HPDE6-E6E7 (cell line): ENCODE results near the gene APOM.

Source experiments
- DNase-seq: peaks from one replicate; pipeline ENCODE4 v3.0.0; 2011; ENCODE audit warnings: missing footprints; ENCODE audit errors: extremely low spot score

APOM gene

DNA sequence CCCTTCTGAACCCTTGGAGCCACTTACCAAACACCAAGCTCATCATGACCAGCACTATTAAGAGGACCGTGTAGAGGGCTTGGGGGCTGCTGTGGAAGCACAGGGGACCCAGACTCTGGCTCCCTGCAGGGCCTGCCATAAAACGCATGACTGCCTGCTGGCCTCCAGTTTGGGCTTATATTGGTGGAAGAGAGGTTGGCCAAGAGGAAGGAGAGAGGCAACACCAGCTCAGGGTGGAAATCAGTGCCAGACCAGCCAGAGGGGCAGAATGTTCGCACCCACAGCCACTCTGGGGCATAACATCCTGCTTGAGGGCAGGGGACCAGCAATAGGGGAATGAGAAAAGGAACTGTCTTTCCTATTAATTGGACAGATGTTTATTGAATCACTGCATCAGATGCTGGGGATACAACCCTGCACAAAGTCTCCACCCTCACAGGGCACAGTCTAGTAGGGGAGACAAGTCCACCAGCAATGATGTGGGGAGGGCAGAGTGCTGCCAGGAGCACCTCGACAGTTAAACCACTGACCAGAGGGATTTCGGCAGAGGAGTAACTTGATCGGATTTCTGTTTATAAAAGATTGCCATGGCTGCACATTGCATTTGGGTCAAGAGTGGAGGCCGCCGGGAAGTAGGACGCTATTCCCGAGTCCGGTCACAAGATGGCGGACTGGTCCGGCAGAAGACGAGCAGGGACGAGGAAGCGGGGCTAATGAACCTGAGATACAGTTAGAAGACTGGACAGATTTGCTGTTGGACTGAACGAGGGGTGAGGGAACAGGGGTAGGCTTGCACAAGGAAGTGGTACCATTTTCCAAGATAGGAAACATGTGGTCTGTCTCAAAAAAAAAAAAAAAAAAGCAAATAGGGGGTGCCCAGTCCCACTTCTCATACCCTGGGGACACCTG, 24.8 kb downstream of the APOM start, which contains the start of gene LY6G5C:
Gene LY6G5C (minus strand): TSS at position 842 of the 909 bp plus-strand sequence. CDS start 694 bp downstream, at position 148.
- peak; percentile 69 for DNase-seq

DNA sequence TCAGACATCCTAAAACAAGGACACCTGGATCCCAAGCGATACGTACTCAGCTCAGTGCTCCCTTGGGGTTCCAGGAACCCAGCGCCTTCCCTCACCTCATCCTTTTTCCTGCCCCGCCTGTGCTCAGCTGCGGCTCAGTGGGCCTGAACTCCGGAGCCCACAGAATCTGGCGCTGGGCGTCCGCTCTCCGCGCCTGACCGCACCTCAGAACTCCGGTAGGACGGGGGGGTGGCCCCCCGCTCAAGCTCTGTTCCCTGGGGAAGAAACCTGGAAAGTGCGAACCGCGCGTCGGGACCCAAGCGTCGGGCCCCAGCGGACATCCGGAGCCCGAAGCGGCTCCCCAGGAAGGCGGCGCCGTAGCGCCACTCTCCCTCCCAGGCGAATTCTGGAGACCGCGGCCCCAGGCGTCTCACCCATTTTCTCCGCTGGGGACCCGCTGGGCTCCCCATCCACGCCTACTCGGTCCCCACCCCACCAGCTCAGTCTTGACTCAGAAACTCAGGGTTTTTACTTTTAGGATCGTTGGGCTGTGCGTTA, 25.5 kb downstream of the APOM start:
- no peak for DNase-seq

DNA sequence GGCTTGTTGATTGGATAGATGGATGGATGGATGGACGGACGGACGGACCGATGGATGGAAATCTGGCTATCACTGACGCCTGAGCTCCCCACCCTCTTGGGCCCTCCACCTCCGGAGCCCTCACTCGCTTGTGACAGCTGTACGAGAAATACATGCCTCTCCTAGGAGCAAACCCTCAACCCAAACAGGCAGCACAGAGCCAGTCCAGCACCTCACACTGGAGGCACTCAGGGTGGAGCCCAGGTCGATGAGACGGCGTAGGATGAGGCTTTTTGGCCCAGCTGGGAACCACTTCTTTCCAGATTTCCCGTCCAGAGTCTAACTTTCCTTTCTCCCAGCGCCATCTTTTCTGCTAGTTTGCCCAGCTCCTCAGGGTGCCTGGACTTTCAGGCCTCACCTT, 27.9 kb downstream of the APOM start:
- no peak for DNase-seq

DNA sequence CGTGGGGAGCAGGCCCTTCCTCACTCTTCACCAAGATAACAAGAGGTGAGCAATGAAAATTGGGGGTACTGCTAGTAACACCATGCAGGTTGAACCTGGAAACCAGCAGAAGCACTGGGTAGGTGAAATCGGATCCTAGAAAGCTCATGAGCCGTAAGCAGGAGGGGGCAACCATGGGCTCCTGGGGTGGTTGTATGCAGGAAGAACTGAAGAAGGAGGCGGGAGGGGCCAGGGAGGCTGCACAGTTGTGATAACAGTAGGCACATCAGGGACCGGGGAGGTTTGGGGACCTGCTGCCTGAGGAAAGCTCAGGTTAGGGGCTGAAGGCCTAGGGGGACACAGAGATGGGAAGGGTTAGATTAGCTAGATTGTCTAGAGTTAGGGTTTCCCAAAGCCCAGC, 30.8 kb downstream of the APOM start:
- no peak for DNase-seq

DNA sequence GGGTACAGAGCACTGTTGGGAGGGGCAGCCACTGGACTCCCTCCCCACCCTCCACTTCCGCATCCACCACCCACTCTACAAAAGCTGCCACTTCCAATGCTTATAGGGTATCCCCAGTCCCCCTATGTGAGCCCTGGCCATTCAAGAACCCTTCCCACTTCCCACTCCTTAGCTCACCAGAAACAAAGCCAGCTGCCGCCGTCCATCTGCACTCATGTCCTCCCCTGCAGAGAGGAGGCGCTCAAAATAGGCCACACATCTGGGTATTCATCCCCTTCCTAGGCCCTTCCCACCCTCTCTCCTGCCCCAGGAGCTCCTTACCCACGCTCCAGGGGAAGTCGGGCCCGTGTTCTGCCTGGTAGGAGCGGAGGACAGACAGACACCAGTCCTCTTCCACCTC, 31.6 kb downstream of the APOM start:
- no peak for DNase-seq

DNA sequence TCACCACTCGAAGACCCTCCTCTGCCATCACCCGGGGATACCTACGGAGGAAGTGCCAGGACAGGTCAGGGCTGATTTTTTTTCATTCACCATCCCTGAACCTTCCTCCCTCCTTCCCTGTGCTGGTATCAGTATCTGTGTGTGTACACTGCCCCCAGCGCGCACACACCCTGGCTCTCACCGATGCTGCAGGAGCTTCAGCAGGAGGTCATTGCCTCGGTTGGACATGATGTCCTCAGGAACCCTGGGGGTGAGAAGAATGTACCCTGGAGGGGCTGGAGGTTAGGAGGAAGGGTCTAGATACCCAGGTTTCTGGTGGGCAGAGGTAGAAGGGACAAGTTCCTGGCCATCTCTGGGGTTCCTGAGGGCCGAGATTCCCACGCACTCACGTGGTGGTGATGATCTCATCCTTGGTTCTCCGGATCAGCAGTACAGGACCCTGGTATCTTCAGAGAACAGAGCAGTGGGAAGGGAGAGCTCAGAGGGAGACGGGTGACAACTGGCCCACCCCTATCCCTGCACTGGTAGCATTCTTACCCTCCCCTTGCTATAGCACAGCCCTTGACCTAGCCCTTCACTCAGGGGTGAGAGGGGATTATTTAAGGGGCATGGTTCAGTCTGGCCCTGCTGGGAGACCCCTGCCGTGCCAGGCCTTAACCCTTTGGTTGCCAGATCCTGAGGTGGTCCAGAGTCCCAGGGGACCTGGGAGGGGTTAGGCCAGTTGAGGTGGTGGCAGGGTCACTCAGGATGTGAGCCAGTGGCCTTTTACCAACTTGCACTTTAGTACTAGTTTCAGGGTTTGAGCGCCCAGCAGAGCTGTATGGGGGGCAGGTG, 32.4 kb downstream of the APOM start:
- DNase-seq: no peak

DNA sequence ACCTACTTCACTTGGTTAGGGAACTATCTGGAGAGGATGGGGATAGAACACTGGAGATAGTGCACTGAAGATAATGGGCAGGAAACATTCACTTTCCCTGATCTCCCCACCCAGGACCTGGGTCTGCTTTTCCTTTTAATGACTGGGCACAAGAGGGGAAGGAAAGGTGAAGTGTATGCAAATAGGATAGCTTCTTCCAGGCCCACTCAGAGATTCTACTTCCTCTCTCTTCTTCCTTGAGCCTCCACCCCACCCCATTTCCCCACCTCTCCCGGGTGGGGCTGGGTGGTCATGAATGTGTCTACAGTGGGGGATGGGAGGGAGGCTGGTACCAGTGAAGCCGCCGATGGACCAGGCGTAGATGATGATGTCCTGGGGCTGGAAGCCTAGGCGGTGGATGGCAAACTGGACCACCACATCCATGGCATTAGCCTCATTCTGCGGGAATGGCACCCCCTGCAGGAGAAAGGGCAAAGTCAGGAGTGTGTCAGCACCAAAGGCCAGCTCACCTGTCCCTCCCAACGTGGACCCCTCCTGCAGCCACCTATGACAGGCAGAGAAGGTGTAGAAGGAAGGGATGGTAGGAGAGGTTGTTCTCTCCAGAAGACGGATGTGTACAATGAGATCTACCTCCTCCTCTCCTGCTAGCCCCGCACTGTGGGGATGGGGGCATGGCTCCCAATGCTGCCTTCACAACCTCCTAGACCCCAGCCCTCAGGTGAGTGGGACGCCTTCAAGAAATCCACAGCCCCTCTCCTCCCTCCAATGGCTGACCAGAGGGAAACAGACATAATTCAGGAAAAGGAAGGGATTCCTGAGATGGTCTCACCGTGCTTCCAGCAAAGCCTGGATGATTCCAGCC, 33.8 kb downstream of the APOM start:
- no peak for DNase-seq

DNA sequence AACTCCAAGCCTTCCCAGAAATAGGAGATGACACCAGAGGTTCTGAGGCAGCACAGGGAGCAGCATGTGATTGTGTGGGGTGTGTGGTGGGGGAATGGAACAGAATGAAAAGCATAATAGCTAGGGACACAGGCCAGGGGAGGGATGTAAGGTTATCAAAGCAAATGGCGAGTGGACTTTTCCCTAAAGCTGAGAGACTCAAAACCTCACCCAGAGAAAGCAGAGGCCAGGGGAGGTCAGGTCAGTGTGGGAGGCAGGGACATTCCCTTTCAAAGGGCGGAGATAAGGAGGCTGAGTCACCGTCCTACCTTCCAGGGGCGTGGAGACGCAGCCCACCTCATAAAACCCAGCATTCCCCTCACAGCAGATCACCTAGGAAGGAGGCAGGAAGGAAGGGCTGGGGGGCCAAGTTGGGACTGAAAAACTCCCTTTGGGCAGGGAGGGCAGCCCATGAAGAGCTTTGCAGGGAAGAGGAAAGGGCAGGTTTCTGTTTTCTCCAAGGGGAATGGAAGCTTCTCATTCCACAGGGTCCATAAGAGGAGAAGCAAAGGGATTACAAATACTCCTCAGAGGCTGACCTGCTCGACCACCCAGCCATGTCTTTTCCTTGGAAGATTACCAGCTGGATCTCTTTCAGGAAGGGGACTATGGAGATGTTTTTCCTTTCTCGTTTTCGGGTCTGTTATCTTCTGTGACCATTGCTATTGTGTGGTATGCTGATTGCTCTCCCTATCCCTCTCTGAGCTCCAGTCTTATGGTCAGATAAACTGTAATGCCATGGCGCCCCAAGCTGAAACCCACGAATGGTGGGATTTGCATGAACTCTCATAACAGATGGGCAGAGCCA, 34.8 kb downstream of the APOM start:
- DNase-seq: no peak

DNA sequence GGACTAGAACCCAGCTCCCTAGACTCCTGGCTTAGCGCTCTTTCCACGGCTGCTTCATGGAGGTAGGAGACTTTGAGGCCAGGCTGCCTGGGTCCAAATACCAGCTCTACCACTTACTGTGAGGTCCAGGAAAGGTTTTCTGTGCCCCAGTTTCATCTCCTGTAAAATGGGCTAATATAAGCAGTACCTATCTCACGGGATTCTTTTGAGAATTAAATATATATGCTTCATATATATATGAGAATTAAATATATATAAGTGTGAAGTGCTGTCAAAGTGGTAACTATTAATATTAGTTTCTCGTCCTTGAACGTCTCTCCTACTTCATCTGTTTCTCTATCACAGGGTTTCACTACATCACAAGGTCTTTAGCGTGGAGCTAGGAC, 35.4 kb downstream of the APOM start:
- no peak for DNase-seq

DNA sequence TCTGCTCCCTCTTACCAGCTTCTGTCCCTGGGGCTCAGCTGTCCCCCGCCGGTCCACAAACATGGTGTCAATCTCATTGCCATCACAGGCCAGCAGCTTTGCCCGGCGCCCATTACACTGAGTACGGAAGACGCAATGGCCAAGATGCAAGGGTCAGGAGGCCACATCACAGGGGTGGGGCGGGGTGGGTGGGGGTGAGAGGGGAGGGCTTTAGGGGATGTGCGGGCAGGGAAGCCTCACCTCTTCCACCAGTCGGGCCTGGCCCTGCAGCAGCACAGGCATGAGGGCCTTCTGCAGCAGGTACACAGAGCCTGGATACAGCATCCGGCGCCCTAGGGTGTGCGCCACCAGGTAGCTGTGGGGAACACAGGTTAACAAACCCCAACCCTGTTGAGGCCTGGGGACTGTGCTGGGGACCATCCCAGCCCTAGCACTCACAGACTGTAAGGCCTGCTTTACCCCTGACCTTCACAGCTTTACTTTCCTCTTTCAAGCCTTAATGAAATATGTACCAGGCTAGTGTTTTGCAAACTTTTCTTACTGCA, 35.9 kb downstream of the APOM start:
- DNase-seq: no peak

DNA sequence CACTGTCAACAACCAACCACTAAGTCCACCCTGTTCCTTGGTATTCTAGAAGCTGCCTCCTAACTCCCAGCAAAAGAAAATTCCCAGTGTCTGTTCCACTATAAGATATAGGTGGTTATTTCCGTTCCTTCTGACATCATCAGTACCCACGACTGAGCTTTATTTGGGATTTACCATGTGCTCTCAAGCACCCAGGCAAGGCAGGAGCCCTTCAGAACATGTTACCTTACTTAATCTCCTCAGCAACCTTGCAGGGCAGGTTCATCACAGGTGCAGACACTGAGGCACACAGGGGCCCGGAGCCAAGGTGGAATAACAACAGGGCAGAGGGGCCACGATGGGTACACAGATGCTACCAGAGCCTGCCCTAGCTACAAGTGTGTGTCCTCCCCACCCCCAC, 36.7 kb downstream of the APOM start:
- no peak for DNase-seq

DNA sequence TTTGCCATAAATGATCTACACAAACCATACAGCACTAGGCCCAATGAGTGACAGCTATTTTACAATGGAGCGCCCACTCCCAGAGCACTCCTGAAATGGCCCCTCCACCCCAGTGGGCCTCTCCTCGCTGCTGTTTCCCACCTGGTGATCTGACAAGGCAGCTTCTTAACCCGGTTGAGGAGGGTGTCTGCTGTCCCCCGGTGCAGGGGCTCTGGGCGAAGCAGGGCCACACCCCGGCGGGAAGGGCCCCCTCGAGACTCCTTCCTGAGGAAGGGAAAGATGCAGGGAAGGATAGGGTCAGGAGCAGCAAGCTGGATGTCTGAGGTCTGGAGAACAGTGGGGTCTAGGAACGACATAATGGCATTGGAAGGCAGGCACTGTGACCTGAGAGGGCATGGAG, 37.2 kb downstream of the APOM start:
- no peak for DNase-seq

DNA sequence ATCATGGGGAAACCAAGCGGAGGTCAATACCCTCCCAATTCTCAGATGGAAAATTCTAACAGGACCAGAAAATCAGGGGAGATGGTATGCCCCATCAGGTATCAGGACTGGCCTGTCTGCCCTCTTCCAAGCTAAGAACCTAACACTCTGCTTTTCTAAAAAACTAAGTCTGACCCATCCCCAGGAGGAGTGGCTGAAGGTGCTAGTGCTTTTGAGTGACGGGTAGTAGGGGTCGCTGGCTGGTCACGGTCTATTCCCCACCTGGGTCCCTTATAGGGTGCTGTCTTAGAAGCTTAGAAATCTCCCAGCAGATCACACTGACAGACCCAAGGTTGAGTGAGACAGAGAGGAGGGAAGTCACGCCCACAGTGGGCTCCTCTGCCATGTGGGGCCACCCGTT, 37.8 kb downstream of the APOM start:
- no peak for DNase-seq

DNA sequence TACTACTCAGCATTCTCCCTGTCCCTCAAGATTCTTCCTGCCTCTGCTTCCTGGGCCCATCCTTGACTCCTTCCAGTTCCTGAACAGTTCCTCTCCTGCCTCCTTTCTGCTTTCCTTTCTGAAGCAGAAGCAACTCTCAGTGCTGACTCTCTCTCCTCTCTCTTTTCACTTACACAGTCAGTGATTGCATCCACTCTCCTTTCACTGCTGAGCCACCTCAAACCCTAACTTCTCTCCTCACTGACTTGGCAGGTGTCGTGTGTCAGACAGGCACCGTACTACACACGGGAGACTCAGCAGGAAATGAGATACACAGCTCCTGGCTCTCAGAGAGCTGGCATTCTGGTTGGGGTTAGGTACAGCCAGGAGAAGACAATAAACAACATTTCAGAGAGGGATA, 41.9 kb downstream of the APOM start:
- no peak for DNase-seq

DNA sequence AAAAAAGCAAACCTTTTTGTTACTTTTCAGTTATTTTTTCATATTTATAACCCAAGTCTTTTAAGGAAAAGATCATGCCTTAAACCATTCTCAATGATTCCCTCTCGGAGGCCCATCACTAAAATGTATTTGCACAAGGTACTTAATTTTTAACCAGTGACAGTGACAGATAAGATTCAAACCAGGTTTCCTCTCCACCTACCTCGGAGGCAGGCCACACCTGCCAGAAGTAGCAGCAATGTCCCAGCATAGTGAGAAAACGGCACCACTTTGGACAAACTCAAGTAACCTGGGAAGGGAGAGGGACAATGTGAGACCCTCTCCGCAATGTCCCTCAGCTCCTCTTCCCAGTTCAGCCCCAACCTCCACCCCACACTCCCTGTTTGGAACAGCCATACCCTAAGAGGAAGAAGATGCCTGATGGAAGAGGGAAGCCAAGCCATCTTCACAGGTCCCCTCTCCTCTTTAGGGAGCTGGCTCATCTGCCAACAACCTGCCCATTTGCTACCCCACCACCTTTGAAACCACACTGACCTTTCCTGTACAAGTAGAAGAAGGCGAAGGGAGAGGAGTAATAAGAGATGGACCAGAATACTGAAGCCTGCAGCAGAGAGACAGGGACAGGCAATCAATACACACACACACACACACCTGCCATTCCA, 45.2 kb downstream of the APOM start:
- no peak for DNase-seq

DNA sequence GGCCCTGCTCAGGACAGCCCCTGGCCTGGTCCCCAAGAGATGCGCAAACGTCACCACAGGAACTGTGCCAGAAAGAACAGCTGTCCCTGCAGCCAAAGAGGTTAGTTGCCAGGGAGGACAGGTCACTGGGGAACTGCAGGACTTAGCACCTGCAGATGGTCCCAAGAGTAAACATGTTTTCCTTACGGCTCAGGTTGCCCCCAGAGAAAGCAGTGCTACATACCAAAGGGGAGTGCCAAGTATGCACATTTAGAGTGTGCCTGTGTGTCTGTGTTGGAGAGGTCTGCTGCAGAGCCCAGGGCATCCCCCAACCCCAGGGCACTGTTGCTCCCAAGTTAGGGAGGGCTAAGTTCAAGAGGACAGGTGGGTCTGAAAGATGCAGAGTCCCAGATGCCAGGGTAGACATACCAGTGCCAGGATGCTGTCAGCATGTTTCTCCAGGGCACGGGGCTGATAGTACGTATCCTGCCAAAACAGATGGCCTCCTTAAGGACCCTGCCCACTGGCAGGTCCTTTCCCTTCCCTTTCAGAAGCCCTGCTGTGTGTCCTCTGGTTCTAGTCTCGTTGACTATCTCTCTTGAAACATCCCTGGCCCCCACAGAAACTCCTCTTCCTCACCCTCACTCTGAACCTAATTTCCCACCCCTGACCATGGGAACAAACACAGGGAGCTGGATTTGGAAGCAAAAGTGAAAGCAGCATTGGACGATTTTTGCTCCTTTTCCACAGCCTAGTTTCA, 46.1 kb downstream of the APOM start:
- no peak for DNase-seq

DNA sequence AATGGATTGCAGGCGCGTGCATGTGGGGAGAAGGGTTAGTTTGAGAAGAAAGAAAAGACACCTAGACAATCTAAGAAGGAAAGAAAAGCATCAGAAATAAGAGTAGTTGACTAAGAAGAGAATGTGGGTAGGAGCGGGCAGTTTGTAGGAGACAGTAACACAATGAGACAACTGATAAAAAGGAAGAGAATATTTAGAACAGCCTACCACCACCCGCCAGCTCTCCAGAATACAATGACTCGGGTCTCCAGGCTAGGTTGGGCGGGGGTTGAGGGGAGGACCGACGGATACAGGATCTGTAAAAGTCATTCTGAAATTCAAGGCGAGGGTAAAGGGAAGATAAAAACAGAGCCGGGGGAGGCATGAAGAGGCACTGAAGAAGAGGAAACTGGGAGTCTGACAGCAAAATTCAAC, 46.7 kb downstream of the APOM start:
- DNase-seq: no peak

DNA sequence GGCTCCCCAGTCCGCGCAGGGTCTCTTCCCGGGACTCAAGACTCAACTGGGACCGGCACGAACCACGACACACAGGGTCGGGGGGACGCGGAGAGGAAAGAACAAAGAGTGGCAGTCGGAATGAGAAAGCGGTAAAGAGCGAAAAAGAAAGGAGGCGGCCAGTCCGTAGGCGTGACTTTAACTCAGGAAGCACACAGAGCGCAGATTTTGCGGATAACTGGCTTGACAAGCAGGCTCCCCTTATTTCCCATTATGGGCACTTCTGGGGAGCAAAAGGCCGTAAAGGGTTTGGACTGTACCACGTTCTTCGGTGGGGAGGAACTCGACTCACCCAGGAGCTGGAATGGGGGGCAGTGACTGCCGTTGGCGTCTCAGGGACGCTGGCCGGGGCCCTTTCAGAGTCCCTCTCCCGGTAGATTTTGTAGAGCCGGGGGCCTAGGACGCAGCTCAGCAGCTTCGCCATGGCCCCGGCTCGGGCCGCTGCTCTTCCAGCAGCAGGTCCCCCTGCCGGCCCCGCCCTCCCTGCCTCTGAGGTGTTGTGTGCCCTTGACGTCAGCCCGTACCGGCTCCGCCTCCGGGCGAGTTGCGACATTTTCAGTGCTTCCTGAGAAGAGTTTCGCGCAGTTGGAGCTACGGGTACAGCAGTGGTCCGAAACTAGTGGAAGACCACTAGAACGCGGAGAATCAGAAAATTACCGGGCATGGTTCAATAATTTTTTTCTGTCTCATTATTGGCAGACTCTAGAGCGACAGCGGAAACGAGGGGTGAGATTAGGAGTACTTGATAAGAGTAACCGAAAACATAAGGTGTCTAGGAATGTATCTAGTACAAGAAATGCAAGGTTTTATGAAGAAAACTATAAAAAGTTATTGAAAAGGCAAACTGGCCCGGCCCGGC, 47.4 kb downstream of the APOM start, which contains the start of gene ABHD16A:
Gene ABHD16A (minus strand): TSS at position 506 of the 898 bp plus-strand sequence. CDS start 43 bp downstream, at position 463.
- peak; percentile 100 for DNase-seq
